ENCODE measurements around the gene MAJIN. TPM values are rescaled to one million over a fixed set of nuclear protein-coding genes. Genes with fewer than 3 reads are reported as not detected.
A peak's percentile ranks its signal among the peaks of the same experiment; 100 is the strongest.
"Not testable (repeated sequence)": the region's sequence is repeated elsewhere in the genome, so short reads cannot be mapped to it uniquely, and the experiment has no call there.

MAJIN gene
- polyA plus RNA-seq, 2 donors = not detected

- WGBS, 2 donors = 13 to 14% methylated on average over 22 of the region's 22 CpGs
- Histone ChIP-seq H3K27me3 (ENCODE audit: control insufficient read depth in 1 of 2, insufficient read depth in 2 of 2, low read length in 2 of 2) (no peaks in the 10 kb centered on the region), H3K36me3 (ENCODE audit: control insufficient read depth in 2 of 2, insufficient read depth in 2 of 2, low read length in 1 of 2) (peaks cover 0 to 3% of the 10 kb centered on the region in 2 donors), H3K4me3 (ENCODE audit: low read depth in 1 of 2, low read length in 2 of 2) (peak overlapping the region; percentile 61 to 75), H3K27ac (ENCODE audit: low read depth in 2 of 2, low read length in 1 of 2) (peak overlapping the region; percentile 96 to 98), H3K9me3 (ENCODE audit: control insufficient read depth in 2 of 2, insufficient read depth in 1 of 2, low read depth in 1 of 2, low read length in 1 of 2) (no peaks in the 10 kb centered on the region), H3K4me1 (ENCODE audit: control insufficient read depth in 2 of 2, insufficient read depth in 2 of 2, low read length in 1 of 2) (peaks cover 0 to 7% of the 10 kb centered on the region in 2 donors)
These were observed 41.4 kb upstream of the MAJIN start for GRCh38 chr11:65013130-65013887.

- Histone ChIP-seq H3K36me3 (ENCODE audit: control insufficient read depth in 2 of 2, insufficient read depth in 2 of 2, low read length in 1 of 2) (no peaks in the 10 kb centered on the region), H3K4me1 (ENCODE audit: control insufficient read depth in 2 of 2, insufficient read depth in 2 of 2, low read length in 1 of 2) (no peaks in the 10 kb centered on the region), H3K4me3 (ENCODE audit: low read depth in 1 of 2, low read length in 2 of 2) (no peak overlapping the region), H3K27ac (ENCODE audit: low read depth in 2 of 2, low read length in 1 of 2) (no peak overlapping the region), H3K27me3 (ENCODE audit: control insufficient read depth in 1 of 2, insufficient read depth in 2 of 2, low read length in 2 of 2) (no peaks in the 10 kb centered on the region), H3K9me3 (ENCODE audit: control insufficient read depth in 2 of 2, insufficient read depth in 1 of 2, low read depth in 1 of 2, low read length in 1 of 2) (no peaks in the 10 kb centered on the region)
- WGBS, 2 donors = 93 to 94% methylated on average over 2 of the region's 2 CpGs
These were observed 37.0 kb upstream of the MAJIN start for GRCh38 chr11:65008873-65009272.

GRCh38 chr11:65008016-65008415 is 36.1 kb upstream of the MAJIN start:
- Histone ChIP-seq H3K9me3 (ENCODE audit: control insufficient read depth in 2 of 2, insufficient read depth in 1 of 2, low read depth in 1 of 2, low read length in 1 of 2) (no peaks in the 10 kb centered on the region), H3K4me1 (ENCODE audit: control insufficient read depth in 2 of 2, insufficient read depth in 2 of 2, low read length in 1 of 2) (no peaks in the 10 kb centered on the region), H3K27me3 (ENCODE audit: control insufficient read depth in 1 of 2, insufficient read depth in 2 of 2, low read length in 2 of 2) (no peaks in the 10 kb centered on the region), H3K36me3 (ENCODE audit: control insufficient read depth in 2 of 2, insufficient read depth in 2 of 2, low read length in 1 of 2) (no peaks in the 10 kb centered on the region), H3K4me3 (ENCODE audit: low read depth in 1 of 2, low read length in 2 of 2) (no peak overlapping the region), H3K27ac (ENCODE audit: low read depth in 2 of 2, low read length in 1 of 2) (no peak overlapping the region)
- 78% methylated on average over 7 of the region's 7 CpGs for WGBS, 2 donors

- not testable (repeated sequence) for H3K36me3 ChIP-seq (ENCODE audit: control insufficient read depth in 2 of 2, insufficient read depth in 2 of 2, low read length in 1 of 2)
- WGBS, 2 donors = 65% methylated on average over 3 of the region's 3 CpGs
These were observed 32.1 kb upstream of the MAJIN start for GRCh38 chr11:65003968-65004367.

GRCh38 chr11:65003282-65003681 is 31.4 kb upstream of the MAJIN start:
- no peak overlapping the region for H3K4me3 ChIP-seq (ENCODE audit: low read depth in 1 of 2, low read length in 2 of 2)
- H3K9me3 ChIP-seq (ENCODE audit: control insufficient read depth in 2 of 2, insufficient read depth in 1 of 2, low read depth in 1 of 2, low read length in 1 of 2) = no peaks in the 10 kb centered on the region
- no peaks in the 10 kb centered on the region for H3K27me3 ChIP-seq (ENCODE audit: control insufficient read depth in 1 of 2, insufficient read depth in 2 of 2, low read length in 2 of 2)
- H3K27ac ChIP-seq (ENCODE audit: low read depth in 2 of 2, low read length in 1 of 2) = no peak overlapping the region
- 78 to 80% methylated on average over 7 of the region's 7 CpGs for WGBS, 2 donors
- no peaks in the 10 kb centered on the region for H3K36me3 ChIP-seq (ENCODE audit: control insufficient read depth in 2 of 2, insufficient read depth in 2 of 2, low read length in 1 of 2)
- no peaks in the 10 kb centered on the region for H3K4me1 ChIP-seq (ENCODE audit: control insufficient read depth in 2 of 2, insufficient read depth in 2 of 2, low read length in 1 of 2)

More at GRCh38 chr11:65003968-65004367, 32.1 kb upstream of the MAJIN start:
- H3K27ac ChIP-seq (ENCODE audit: low read depth in 2 of 2, low read length in 1 of 2); H3K4me3 ChIP-seq (ENCODE audit: low read depth in 1 of 2, low read length in 2 of 2); H3K27me3 ChIP-seq (ENCODE audit: control insufficient read depth in 1 of 2, insufficient read depth in 2 of 2, low read length in 2 of 2); H3K9me3 ChIP-seq (ENCODE audit: control insufficient read depth in 2 of 2, insufficient read depth in 1 of 2, low read depth in 1 of 2, low read length in 1 of 2); H3K4me1 ChIP-seq (ENCODE audit: control insufficient read depth in 2 of 2, insufficient read depth in 2 of 2, low read length in 1 of 2): not testable (repeated sequence)

GRCh38 chr11:65002706-65003105 is 30.8 kb upstream of the MAJIN start:
- no peaks in the 10 kb centered on the region for H3K36me3 ChIP-seq (ENCODE audit: control insufficient read depth in 2 of 2, insufficient read depth in 2 of 2, low read length in 1 of 2)
- H3K27ac ChIP-seq (ENCODE audit: low read depth in 2 of 2, low read length in 1 of 2) = no peak overlapping the region
- WGBS, 2 donors = 70 to 74% methylated on average over 5 of the region's 5 CpGs

GRCh38 chr11:64999478-64999877 is 27.6 kb upstream of the MAJIN start:
- no peak overlapping the region for H3K27ac ChIP-seq (ENCODE audit: low read depth in 2 of 2, low read length in 1 of 2)
- H3K4me3 ChIP-seq (ENCODE audit: low read depth in 1 of 2, low read length in 2 of 2) = no peak overlapping the region
- H3K9me3 ChIP-seq (ENCODE audit: control insufficient read depth in 2 of 2, insufficient read depth in 1 of 2, low read depth in 1 of 2, low read length in 1 of 2) = no peaks in the 10 kb centered on the region
- 76 to 97% methylated on average over 1 of the region's 1 CpG for WGBS, 2 donors
- peaks cover 0 to 4% of the 10 kb centered on the region in 2 donors for H3K4me1 ChIP-seq (ENCODE audit: control insufficient read depth in 2 of 2, insufficient read depth in 2 of 2, low read length in 1 of 2)
- H3K36me3 ChIP-seq (ENCODE audit: control insufficient read depth in 2 of 2, insufficient read depth in 2 of 2, low read length in 1 of 2) = no peaks in the 10 kb centered on the region
- H3K27me3 ChIP-seq (ENCODE audit: control insufficient read depth in 1 of 2, insufficient read depth in 2 of 2, low read length in 2 of 2) = no peaks in the 10 kb centered on the region

More at GRCh38 chr11:65002706-65003105, 30.8 kb upstream of the MAJIN start:
- Histone ChIP-seq H3K4me3 (ENCODE audit: low read depth in 1 of 2, low read length in 2 of 2) (no peak overlapping the region), H3K27me3 (ENCODE audit: control insufficient read depth in 1 of 2, insufficient read depth in 2 of 2, low read length in 2 of 2) (no peaks in the 10 kb centered on the region), H3K4me1 (ENCODE audit: control insufficient read depth in 2 of 2, insufficient read depth in 2 of 2, low read length in 1 of 2) (no peaks in the 10 kb centered on the region), H3K9me3 (ENCODE audit: control insufficient read depth in 2 of 2, insufficient read depth in 1 of 2, low read depth in 1 of 2, low read length in 1 of 2) (no peaks in the 10 kb centered on the region)

- Histone ChIP-seq H3K9me3 (ENCODE audit: control insufficient read depth in 2 of 2, insufficient read depth in 1 of 2, low read depth in 1 of 2, low read length in 1 of 2) (no peaks in the 10 kb centered on the region), H3K4me1 (ENCODE audit: control insufficient read depth in 2 of 2, insufficient read depth in 2 of 2, low read length in 1 of 2) (peaks cover 0 to 4% of the 10 kb centered on the region in 2 donors), H3K4me3 (ENCODE audit: low read depth in 1 of 2, low read length in 2 of 2) (no peak overlapping the region), H3K27ac (ENCODE audit: low read depth in 2 of 2, low read length in 1 of 2) (no peak overlapping the region), H3K36me3 (ENCODE audit: control insufficient read depth in 2 of 2, insufficient read depth in 2 of 2, low read length in 1 of 2) (no peaks in the 10 kb centered on the region), H3K27me3 (ENCODE audit: control insufficient read depth in 1 of 2, insufficient read depth in 2 of 2, low read length in 2 of 2) (no peaks in the 10 kb centered on the region)
- 56 to 76% methylated on average over 9 of the region's 9 CpGs for WGBS, 2 donors
These were observed 27.0 kb upstream of the MAJIN start for GRCh38 chr11:64998690-64999431.

- H3K9me3 ChIP-seq (ENCODE audit: control insufficient read depth in 2 of 2, insufficient read depth in 1 of 2, low read depth in 1 of 2, low read length in 1 of 2) = no peaks in the 10 kb centered on the region
- H3K4me1 ChIP-seq (ENCODE audit: control insufficient read depth in 2 of 2, insufficient read depth in 2 of 2, low read length in 1 of 2) = peaks cover 0 to 4% of the 10 kb centered on the region in 2 donors
- H3K4me3 ChIP-seq (ENCODE audit: low read depth in 1 of 2, low read length in 2 of 2) = no peak overlapping the region
- WGBS, 2 donors = 88 to 92% methylated on average over 1 of the region's 1 CpG
- H3K36me3 ChIP-seq (ENCODE audit: control insufficient read depth in 2 of 2, insufficient read depth in 2 of 2, low read length in 1 of 2) = no peaks in the 10 kb centered on the region
- no peak overlapping the region for H3K27ac ChIP-seq (ENCODE audit: low read depth in 2 of 2, low read length in 1 of 2)
- no peaks in the 10 kb centered on the region for H3K27me3 ChIP-seq (ENCODE audit: control insufficient read depth in 1 of 2, insufficient read depth in 2 of 2, low read length in 2 of 2)
These were observed 26.2 kb upstream of the MAJIN start for GRCh38 chr11:64998141-64998540.
